OCI-LY1 (cell line): Measurements from ENCODE around the gene FAM72C.
"Not testable (repeated sequence)": the region's sequence is repeated elsewhere in the genome, so short reads cannot be mapped to it uniquely, and the experiment has no call there.

ENCODE experiments used
- EZH2 ChIP-seq: fragments of 200-600 bp; sonication (generic), shearing (Covaris generic); IDR thresholded peaks from 2 replicates; pipeline ENCODE4 v1.8.0; 2017; ENCODE audit warnings: borderline replicate concordance, mixed run types, mild to moderate bottlenecking, antibody characterized with exemption, low read length, moderate library complexity, mixed read lengths
- TF ChIP-seq, protein P1 (sequence below): fragments of 200-600 bp; sonication (generic), shearing (Covaris generic); IDR thresholded peaks from 2 replicates; pipeline ENCODE4 v1.5.1; 2017; ENCODE audit warnings: mild to moderate bottlenecking, antibody characterized with exemption, low read length, moderate library complexity, mixed read lengths

DNA sequence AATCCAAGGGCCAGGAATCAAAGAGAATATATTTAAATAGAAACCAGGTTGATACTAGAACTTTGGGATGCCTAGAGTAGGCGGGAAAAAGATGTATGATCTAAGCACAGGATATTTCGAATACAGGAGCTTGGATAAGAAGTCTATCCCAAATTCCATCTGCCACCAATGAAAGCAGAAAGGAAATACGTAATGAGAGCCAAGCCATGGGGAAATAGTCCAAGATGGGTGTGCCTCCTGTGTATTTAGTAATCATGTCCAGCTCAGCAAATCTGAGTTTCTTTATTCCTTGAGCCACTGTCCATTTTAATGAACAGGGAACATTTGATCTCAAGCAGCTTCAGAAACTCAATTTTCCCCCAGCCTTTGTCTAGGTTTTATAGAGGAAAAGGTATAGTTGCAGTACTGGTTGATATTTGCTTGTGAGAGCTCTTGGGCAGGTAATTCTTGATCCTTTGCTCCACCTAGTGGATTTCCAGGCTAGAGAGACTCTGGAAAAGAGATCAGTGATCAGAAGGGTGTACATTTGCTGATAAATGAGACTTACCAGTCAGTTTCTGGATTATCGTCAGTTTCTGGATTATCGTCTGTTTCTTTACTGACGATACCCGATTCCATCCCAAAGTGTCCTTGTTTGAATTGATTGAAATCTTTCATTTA lies 28.3 kb downstream of the FAM72C start:
- TF ChIP-seq, protein P1, sequence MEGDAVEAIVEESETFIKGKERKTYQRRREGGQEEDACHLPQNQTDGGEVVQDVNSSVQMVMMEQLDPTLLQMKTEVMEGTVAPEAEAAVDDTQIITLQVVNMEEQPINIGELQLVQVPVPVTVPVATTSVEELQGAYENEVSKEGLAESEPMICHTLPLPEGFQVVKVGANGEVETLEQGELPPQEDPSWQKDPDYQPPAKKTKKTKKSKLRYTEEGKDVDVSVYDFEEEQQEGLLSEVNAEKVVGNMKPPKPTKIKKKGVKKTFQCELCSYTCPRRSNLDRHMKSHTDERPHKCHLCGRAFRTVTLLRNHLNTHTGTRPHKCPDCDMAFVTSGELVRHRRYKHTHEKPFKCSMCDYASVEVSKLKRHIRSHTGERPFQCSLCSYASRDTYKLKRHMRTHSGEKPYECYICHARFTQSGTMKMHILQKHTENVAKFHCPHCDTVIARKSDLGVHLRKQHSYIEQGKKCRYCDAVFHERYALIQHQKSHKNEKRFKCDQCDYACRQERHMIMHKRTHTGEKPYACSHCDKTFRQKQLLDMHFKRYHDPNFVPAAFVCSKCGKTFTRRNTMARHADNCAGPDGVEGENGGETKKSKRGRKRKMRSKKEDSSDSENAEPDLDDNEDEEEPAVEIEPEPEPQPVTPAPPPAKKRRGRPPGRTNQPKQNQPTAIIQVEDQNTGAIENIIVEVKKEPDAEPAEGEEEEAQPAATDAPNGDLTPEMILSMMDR, result not testable (repeated sequence)
- TF ChIP-seq EZH2, result not testable (repeated sequence)
